Trophoblast cell (in vitro differentiated cells and primary cell): ENCODE results near the gene TRMT2A.

ENCODE experiments used
- DNase-seq, 2 donors: peaks; one replicate each; pipeline ENCODE4 v3.0.0-alpha.2; 2016
- H2AFZ ChIP-seq: 2 replicates; pipeline ENCODE4 v1.6.1; 2013; ENCODE audit warnings: low read length, moderate library complexity, mild to moderate bottlenecking; ENCODE audit not compliant: insufficient read depth, poor library complexity
- H2AK5ac ChIP-seq: 2 replicates; pipeline ENCODE4 v1.6.1; 2013; ENCODE audit warnings: mild to moderate bottlenecking, low read length
- H2BK120ac ChIP-seq: 2 replicates; pipeline ENCODE4 v1.6.1; 2013; ENCODE audit warnings: low read length, mild to moderate bottlenecking, moderate library complexity; ENCODE audit not compliant: insufficient read depth, poor library complexity
- H2BK12ac ChIP-seq: 2 replicates; pipeline ENCODE4 v1.6.1; 2013; ENCODE audit warnings: mild to moderate bottlenecking, low read length, moderate library complexity
- H2BK5ac ChIP-seq: 2 replicates; pipeline ENCODE4 v1.6.1; 2013; ENCODE audit warnings: low read length, low read depth, moderate library complexity, mild to moderate bottlenecking; ENCODE audit not compliant: poor library complexity
- H3K14ac ChIP-seq: 2 replicates; pipeline ENCODE4 v1.6.1; 2013; ENCODE audit warnings: mild to moderate bottlenecking, low read length
- H3K18ac ChIP-seq: 2 replicates; pipeline ENCODE4 v1.6.1; 2013; ENCODE audit warnings: mild to moderate bottlenecking, low read length
- H3K23ac ChIP-seq: 2 replicates; pipeline ENCODE4 v1.6.1; 2013; ENCODE audit warnings: low read length
- H3K27ac ChIP-seq: 2 replicates; pipeline ENCODE4 v1.5.1; 2013; ENCODE audit warnings: low read depth, mild to moderate bottlenecking, inconsistent platforms, low read length, moderate library complexity
- H3K27me3 ChIP-seq: 2 replicates; pipeline ENCODE4 v1.6.1; 2013; ENCODE audit warnings: inconsistent platforms, mild to moderate bottlenecking, low read length, moderate library complexity; ENCODE audit not compliant: insufficient read depth
- H3K36me3 ChIP-seq, 2 experiments: 1 replicate in 1 of 2; 2 replicates in 1 of 2; pipeline ENCODE4 v1.6.1; 2013; ENCODE audit warnings: low read length in 2 of 2, mild to moderate bottlenecking in 2 of 2, moderate library complexity in 1 of 2; ENCODE audit not compliant: insufficient read depth in 2 of 2, control insufficient read depth in 1 of 2
- H3K4ac ChIP-seq: 2 replicates; pipeline ENCODE4 v1.6.1; 2013; ENCODE audit warnings: low read depth, mild to moderate bottlenecking, low read length, moderate library complexity
- H3K4me1 ChIP-seq, 2 experiments: 1 replicate in 1 of 2; 2 replicates in 1 of 2; pipeline ENCODE4 v1.6.1; 2013; ENCODE audit warnings: low read length in 2 of 2, mild to moderate bottlenecking in 2 of 2, moderate library complexity in 1 of 2; ENCODE audit not compliant: insufficient read depth in 2 of 2, control insufficient read depth in 1 of 2
- H3K4me2 ChIP-seq: 2 replicates; pipeline ENCODE4 v1.6.1; 2013; ENCODE audit warnings: inconsistent platforms, mild to moderate bottlenecking, low read length, moderate library complexity
- H3K4me3 ChIP-seq: 2 replicates; pipeline ENCODE4 v1.5.1; 2013; ENCODE audit warnings: mild to moderate bottlenecking, low read depth, low read length, inconsistent platforms
- H3K79me1 ChIP-seq: one replicate; pipeline ENCODE4 v1.6.1; 2013; ENCODE audit warnings: low read length
- H3K79me2 ChIP-seq: 2 replicates; pipeline ENCODE4 v1.6.1; 2013; ENCODE audit warnings: low read length, mild to moderate bottlenecking; ENCODE audit not compliant: control insufficient read depth, insufficient read depth, poor library complexity
- H3K9ac ChIP-seq: 2 replicates; pipeline ENCODE4 v1.6.1; 2013; ENCODE audit warnings: mild to moderate bottlenecking, low read length
- H3K9me3 ChIP-seq: 2 replicates; pipeline ENCODE4 v1.6.1; 2013; ENCODE audit warnings: low read depth, mild to moderate bottlenecking, control low read depth, inconsistent platforms, low read length; ENCODE audit not compliant: insufficient read depth
- H4K12ac ChIP-seq: 2 replicates; pipeline ENCODE4 v1.6.1; 2013; ENCODE audit warnings: low read depth, mild to moderate bottlenecking, low read length, moderate library complexity
- H4K8ac ChIP-seq: 2 replicates; pipeline ENCODE4 v1.6.1; 2013; ENCODE audit warnings: low read depth, mild to moderate bottlenecking, low read length, moderate library complexity
- H4K91ac ChIP-seq: one replicate; pipeline ENCODE4 v1.6.1; 2013; ENCODE audit warnings: low read depth, mild to moderate bottlenecking, low read length, moderate library complexity
- WGBS: extraction: QIAGEN DNeasy Blood & Tissue Kit; methylation state at CpG from one replicate; pipeline ENCODE4 v1.1.7; 2013; ENCODE audit warnings: missing lambda C conversion rate; ENCODE audit not compliant: insufficient read length, insufficient coverage; ENCODE audit errors: extremely low coverage; 5-methylcytosine and 5-hydroxymethylcytosine counted together

The TRMT2A gene

GRCh38 chr22:20151276-20151588 lies 34.2 kb upstream of the TRMT2A start:
- no peak overlapping the region for H3K18ac ChIP-seq
- H3K4me3 ChIP-seq, result no peak overlapping the region
- H2AK5ac ChIP-seq, result no peak overlapping the region
- H3K14ac ChIP-seq, result no peak overlapping the region
- no peaks in the 10 kb centered on the region for H3K27me3 ChIP-seq
- H4K91ac ChIP-seq, result no peak overlapping the region
- H2AFZ ChIP-seq, result no peak overlapping the region
- no peak overlapping the region for H3K9ac ChIP-seq
- no peak overlapping the region for H2BK5ac ChIP-seq
- no peaks in the 10 kb centered on the region for H3K4me1 ChIP-seq
- H3K4me2 ChIP-seq, result no peak overlapping the region
- H3K79me2 ChIP-seq, result no peaks in the 10 kb centered on the region
- H3K27ac ChIP-seq, result no peak overlapping the region
- H3K79me1 ChIP-seq, result no peaks in the 10 kb centered on the region
- H2BK12ac ChIP-seq, result no peak overlapping the region
- no peak overlapping the region for H4K8ac ChIP-seq
- H4K12ac ChIP-seq, result no peak overlapping the region
- no peaks in the 10 kb centered on the region for H3K36me3 ChIP-seq
- no peak overlapping the region for H2BK120ac ChIP-seq
- peak in 1 of 2 donors; percentile 6 for DNase-seq
- H3K23ac ChIP-seq, result no peak overlapping the region
- no peak overlapping the region for H3K4ac ChIP-seq
- no CpG with 5 or more reads among the region's 4 CpGs for WGBS
- H3K9me3 ChIP-seq, result no peaks in the 10 kb centered on the region

GRCh38 chr22:20150381-20151275 lies 33.6 kb upstream of the TRMT2A start, which contains the start of gene CCDC188:
Gene CCDC188 (minus strand): TSS chr22:20151055. CDS start chr22:20150986, 69 bp downstream.
- no peaks in the 10 kb centered on the region for H3K27me3 ChIP-seq
- H2AK5ac ChIP-seq, result no peak within 1 kb of the TSS
- peaks cover 0 to 1% of the 10 kb centered on the region in 2 experiments for H3K36me3 ChIP-seq
- no CpG with 5 or more reads among the region's 14 CpGs for WGBS
- H2BK120ac ChIP-seq, result no peak within 1 kb of the TSS
- H3K23ac ChIP-seq, result no peak within 1 kb of the TSS
- H3K14ac ChIP-seq, result no peak within 1 kb of the TSS
- H3K27ac ChIP-seq, result no peak within 1 kb of the TSS
- no peak for DNase-seq
- H2AFZ ChIP-seq, result no peak within 1 kb of the TSS
- H3K4me2 ChIP-seq, result no peak within 1 kb of the TSS
- no peaks in the 10 kb centered on the region for H3K79me1 ChIP-seq
- no peak within 1 kb of the TSS for H3K18ac ChIP-seq
- H4K12ac ChIP-seq, result no peak within 1 kb of the TSS
- H4K8ac ChIP-seq, result no peak within 1 kb of the TSS
- no peaks in the 10 kb centered on the region for H3K9me3 ChIP-seq
- H2BK12ac ChIP-seq, result no peak within 1 kb of the TSS
- no peak within 1 kb of the TSS for H2BK5ac ChIP-seq
- H3K4me1 ChIP-seq, result no peaks in the 10 kb centered on the region
- H3K79me2 ChIP-seq, result no peaks in the 10 kb centered on the region
- no peak within 1 kb of the TSS for H3K4me3 ChIP-seq
- H3K9ac ChIP-seq, result no peak within 1 kb of the TSS
- H3K4ac ChIP-seq, result no peak within 1 kb of the TSS
- no peak within 1 kb of the TSS for H4K91ac ChIP-seq

- Histone ChIP-seq H2BK120ac (no peak overlapping the region), H3K9me3 (no peaks in the 10 kb centered on the region), H4K8ac (no peak overlapping the region), H3K27me3 (no peaks in the 10 kb centered on the region), H2AFZ (no peak overlapping the region), H3K4me2 (no peak overlapping the region), H3K79me2 (no peaks in the 10 kb centered on the region), H3K14ac (no peak overlapping the region), H3K36me3 (peaks cover 4 to 8% of the 10 kb centered on the region in 2 experiments), H2AK5ac (no peak overlapping the region), H3K18ac (no peak overlapping the region), H4K12ac (no peak overlapping the region), H4K91ac (no peak overlapping the region), H2BK12ac (no peak overlapping the region), H3K9ac (no peak overlapping the region), H3K4ac (no peak overlapping the region), H3K4me3 (no peak overlapping the region), H3K27ac (no peak overlapping the region), H3K4me1 (no peaks in the 10 kb centered on the region), H3K79me1 (no peaks in the 10 kb centered on the region), H2BK5ac (no peak overlapping the region), H3K23ac (no peak overlapping the region)
- no peak for DNase-seq
- no CpG with 5 or more reads among the region's 32 CpGs for WGBS
Measured at GRCh38 chr22:20149257-20150250, 32.5 kb upstream of the TRMT2A start.

- no peak overlapping the region for H2AFZ ChIP-seq
- H2BK120ac ChIP-seq, result no peak overlapping the region
- no peak overlapping the region for H4K12ac ChIP-seq
- H3K23ac ChIP-seq, result no peak overlapping the region
- H3K14ac ChIP-seq, result no peak overlapping the region
- no peak overlapping the region for H3K4me2 ChIP-seq
- H3K79me1 ChIP-seq, result no peaks in the 10 kb centered on the region
- H3K4me1 ChIP-seq, result no peaks in the 10 kb centered on the region
- no peak overlapping the region for H3K27ac ChIP-seq
- no peak overlapping the region for H3K4me3 ChIP-seq
- H4K91ac ChIP-seq, result no peak overlapping the region
- peaks cover 10 to 13% of the 10 kb centered on the region in 2 experiments for H3K36me3 ChIP-seq
- DNase-seq, result no peak
- no peaks in the 10 kb centered on the region for H3K79me2 ChIP-seq
- WGBS, result no CpG with 5 or more reads among the region's 18 CpGs
- H3K27me3 ChIP-seq, result no peaks in the 10 kb centered on the region
- no peak overlapping the region for H2BK12ac ChIP-seq
- H3K4ac ChIP-seq, result no peak overlapping the region
- no peaks in the 10 kb centered on the region for H3K9me3 ChIP-seq
- no peak overlapping the region for H3K9ac ChIP-seq
- H2AK5ac ChIP-seq, result no peak overlapping the region
- no peak overlapping the region for H3K18ac ChIP-seq
- no peak overlapping the region for H4K8ac ChIP-seq
- no peak overlapping the region for H2BK5ac ChIP-seq
Measured at GRCh38 chr22:20148414-20148813, 31.4 kb upstream of the TRMT2A start.
